ENCODE data around the gene BAZ2B. TPM values are rescaled to one million over a fixed set of nuclear protein-coding genes. Genes with fewer than 3 reads are reported as not detected.

Gene BAZ2B
- total and polyA plus RNA-seq, 4 donors: 43.3 to 174 (median 105) TPM

DNA sequence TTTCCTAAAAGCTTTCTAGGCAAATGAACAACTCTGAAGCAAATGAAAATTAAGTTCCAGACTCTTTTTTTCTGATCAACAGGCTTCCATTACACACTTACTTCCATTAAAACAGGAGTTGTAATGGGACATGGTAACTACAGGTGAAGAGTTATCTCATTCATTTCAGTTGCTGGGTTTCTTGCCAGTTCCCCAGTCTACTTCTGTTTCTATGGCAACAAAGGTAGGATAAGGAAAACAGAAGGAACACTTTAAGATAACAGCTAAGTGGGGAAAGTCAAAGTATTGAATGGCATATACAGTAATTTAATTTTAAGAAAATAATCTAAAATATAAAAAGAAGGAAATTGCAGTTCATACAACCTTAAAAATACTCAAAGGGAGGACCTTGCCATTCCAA is 25.1 kb downstream of the BAZ2B start:
- Histone ChIP-seq H3K9me3 (ENCODE audit: control insufficient read depth, insufficient read depth, low read length) (no peaks in the 10 kb centered on the region), H3K4me1 (ENCODE audit: control insufficient read depth, insufficient read depth, low read length) (no peaks in the 10 kb centered on the region), H3K27ac (ENCODE audit: low read depth, low read length) (no peak overlapping the region), H3K27me3 (ENCODE audit: control insufficient read depth, insufficient read depth, low read length) (no peaks in the 10 kb centered on the region), H3K4me3 (ENCODE audit: low read depth, low read length) (no peak overlapping the region), H3K36me3 (ENCODE audit: control insufficient read depth, insufficient read depth, low read length) (no peaks in the 10 kb centered on the region)
- DNase-seq (ENCODE audit: low read depth in 4 of 6, low spot score in 6 of 6): peak in 1 of 6 donors; percentile 42

- Histone ChIP-seq H3K27me3 (ENCODE audit: control insufficient read depth, insufficient read depth, low read length) (no peaks in the 10 kb centered on the region), H3K4me3 (ENCODE audit: low read depth, low read length) (no peak overlapping the region), H3K36me3 (ENCODE audit: control insufficient read depth, insufficient read depth, low read length) (no peaks in the 10 kb centered on the region), H3K27ac (ENCODE audit: low read depth, low read length) (no peak overlapping the region), H3K4me1 (ENCODE audit: control insufficient read depth, insufficient read depth, low read length) (no peaks in the 10 kb centered on the region), H3K9me3 (ENCODE audit: control insufficient read depth, insufficient read depth, low read length) (no peaks in the 10 kb centered on the region)
- no peak for DNase-seq (ENCODE audit: low read depth in 4 of 6, low spot score in 6 of 6)
- WGBS (ENCODE audit: insufficient coverage): no CpG with 5 or more reads among the region's 1 CpG
Observed at GRCh38 chr2:159589286-159589685, 27.1 kb downstream of the BAZ2B start.

DNA sequence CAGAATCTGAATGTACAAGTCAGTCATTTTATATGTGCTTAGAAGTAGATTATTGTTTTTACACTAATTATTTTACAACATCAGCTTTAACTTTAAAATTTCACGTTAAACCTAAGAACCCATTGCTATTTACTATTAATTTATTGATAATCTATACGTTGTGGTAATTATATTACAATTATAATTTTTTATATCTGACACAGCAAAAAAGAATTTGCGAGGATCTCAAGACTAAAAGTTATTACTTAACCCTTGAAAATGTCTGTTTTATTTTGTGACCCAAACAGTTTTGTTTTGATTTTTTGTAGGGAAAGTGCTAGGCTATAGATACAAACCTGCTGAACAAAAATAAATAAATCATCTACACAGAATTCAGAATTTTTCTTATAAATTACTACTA is 30.3 kb downstream of the BAZ2B start:
- Histone ChIP-seq H3K4me1 (ENCODE audit: control insufficient read depth, insufficient read depth, low read length) (no peaks in the 10 kb centered on the region), H3K27me3 (ENCODE audit: control insufficient read depth, insufficient read depth, low read length) (no peaks in the 10 kb centered on the region), H3K4me3 (ENCODE audit: low read depth, low read length) (no peak overlapping the region), H3K27ac (ENCODE audit: low read depth, low read length) (no peak overlapping the region), H3K36me3 (ENCODE audit: control insufficient read depth, insufficient read depth, low read length) (no peaks in the 10 kb centered on the region), H3K9me3 (ENCODE audit: control insufficient read depth, insufficient read depth, low read length) (no peaks in the 10 kb centered on the region)
- no peak for DNase-seq (ENCODE audit: low read depth in 4 of 6, low spot score in 6 of 6)
- no CpG with 5 or more reads among the region's 3 CpGs for WGBS (ENCODE audit: insufficient coverage)

- no peak overlapping the region for H3K4me3 ChIP-seq (ENCODE audit: low read depth, low read length)
Observed at GRCh38 chr2:159585622-159586021, 30.7 kb downstream of the BAZ2B start.

DNA sequence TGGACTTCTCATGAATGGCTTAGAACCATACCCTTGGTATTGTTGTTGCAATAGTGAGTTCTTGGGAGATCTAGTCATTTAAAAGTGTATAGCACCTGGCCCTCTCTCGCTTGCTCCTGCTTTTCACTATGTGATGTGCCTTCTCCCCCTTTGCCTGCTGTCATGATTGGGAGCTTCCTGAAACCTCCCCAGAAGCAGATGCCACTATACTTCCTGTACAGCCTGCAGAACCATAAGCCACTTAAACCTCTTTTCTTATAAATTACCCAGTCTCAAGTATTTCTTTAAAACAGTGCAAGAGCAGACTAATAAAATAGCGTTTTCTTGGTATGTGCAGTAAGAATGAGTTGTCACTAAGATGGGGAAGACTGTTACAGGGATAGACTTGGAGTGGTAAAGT is 31.6 kb downstream of the BAZ2B start:
- Histone ChIP-seq H3K36me3 (ENCODE audit: control insufficient read depth, insufficient read depth, low read length) (no peaks in the 10 kb centered on the region), H3K27ac (ENCODE audit: low read depth, low read length) (no peak overlapping the region), H3K9me3 (ENCODE audit: control insufficient read depth, insufficient read depth, low read length) (no peaks in the 10 kb centered on the region), H3K27me3 (ENCODE audit: control insufficient read depth, insufficient read depth, low read length) (no peaks in the 10 kb centered on the region), H3K4me3 (ENCODE audit: low read depth, low read length) (no peak overlapping the region), H3K4me1 (ENCODE audit: control insufficient read depth, insufficient read depth, low read length) (no peaks in the 10 kb centered on the region)
- no peak for DNase-seq (ENCODE audit: low read depth in 4 of 6, low spot score in 6 of 6)
- WGBS (ENCODE audit: insufficient coverage): 100% methylated on average over 2 of the region's 2 CpGs

More at GRCh38 chr2:159585622-159586021, 30.7 kb downstream of the BAZ2B start:
- DNase-seq (ENCODE audit: low read depth in 4 of 6, low spot score in 6 of 6): peak in 1 of 6 donors; percentile 9
- no peaks in the 10 kb centered on the region for H3K36me3 ChIP-seq (ENCODE audit: control insufficient read depth, insufficient read depth, low read length)
- H3K27me3 ChIP-seq (ENCODE audit: control insufficient read depth, insufficient read depth, low read length): no peaks in the 10 kb centered on the region
- no peak overlapping the region for H3K27ac ChIP-seq (ENCODE audit: low read depth, low read length)
- no peaks in the 10 kb centered on the region for H3K4me1 ChIP-seq (ENCODE audit: control insufficient read depth, insufficient read depth, low read length)
- no peaks in the 10 kb centered on the region for H3K9me3 ChIP-seq (ENCODE audit: control insufficient read depth, insufficient read depth, low read length)

DNA sequence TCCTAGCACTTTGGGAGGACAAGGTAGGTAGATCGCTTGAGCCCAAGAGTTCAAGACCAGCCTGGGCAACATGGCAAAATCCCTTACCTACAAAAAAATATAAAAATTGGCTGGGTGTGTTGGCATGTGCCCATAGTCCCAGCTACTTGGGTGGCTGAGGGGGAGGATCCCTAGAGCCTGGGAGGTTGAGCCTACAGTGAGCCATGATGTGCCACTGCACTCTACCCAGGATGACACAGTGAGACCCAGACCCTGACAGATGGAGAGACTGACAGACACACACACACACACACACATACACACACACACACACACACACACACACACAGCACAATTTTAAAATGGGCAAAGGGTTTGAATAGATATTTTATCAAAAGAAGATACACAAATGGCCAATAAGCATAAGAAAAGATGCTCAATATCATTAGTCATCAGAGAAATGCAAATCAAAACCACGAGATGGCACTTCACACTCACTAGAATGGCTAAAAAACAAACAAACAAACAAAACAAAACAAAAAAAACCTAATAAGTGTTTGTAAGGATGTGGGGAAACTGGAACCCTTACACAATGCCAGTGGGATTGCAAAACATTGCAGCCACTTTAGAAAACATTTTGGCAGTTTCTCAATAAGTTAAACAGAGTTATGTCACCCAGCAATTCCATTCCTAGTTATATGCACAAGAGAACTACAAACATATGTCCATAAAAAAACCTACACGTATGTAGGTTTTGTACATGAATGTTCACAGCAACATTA is 42.3 kb downstream of the BAZ2B start:
- H3K36me3 ChIP-seq (ENCODE audit: control insufficient read depth, insufficient read depth, low read length): no peaks in the 10 kb centered on the region
- H3K4me1 ChIP-seq (ENCODE audit: control insufficient read depth, insufficient read depth, low read length): no peaks in the 10 kb centered on the region
- DNase-seq (ENCODE audit: low read depth in 4 of 6, low spot score in 6 of 6): no peak
- H3K27me3 ChIP-seq (ENCODE audit: control insufficient read depth, insufficient read depth, low read length): no peaks in the 10 kb centered on the region
- H3K27ac ChIP-seq (ENCODE audit: low read depth, low read length): no peak overlapping the region
- H3K9me3 ChIP-seq (ENCODE audit: control insufficient read depth, insufficient read depth, low read length): peaks cover 3% of the 10 kb centered on the region
- H3K4me3 ChIP-seq (ENCODE audit: low read depth, low read length): no peak overlapping the region
- no CpG with 5 or more reads among the region's 3 CpGs for WGBS (ENCODE audit: insufficient coverage)

GRCh38 chr2:159573294-159573693 is 43.1 kb downstream of the BAZ2B start:
- no peaks in the 10 kb centered on the region for H3K4me1 ChIP-seq (ENCODE audit: control insufficient read depth, insufficient read depth, low read length)
- no peaks in the 10 kb centered on the region for H3K36me3 ChIP-seq (ENCODE audit: control insufficient read depth, insufficient read depth, low read length)
- DNase-seq (ENCODE audit: low read depth in 4 of 6, low spot score in 6 of 6): no peak
- no peak overlapping the region for H3K4me3 ChIP-seq (ENCODE audit: low read depth, low read length)
- H3K27ac ChIP-seq (ENCODE audit: low read depth, low read length): no peak overlapping the region
- H3K9me3 ChIP-seq (ENCODE audit: control insufficient read depth, insufficient read depth, low read length): peaks cover 3% of the 10 kb centered on the region
- WGBS (ENCODE audit: insufficient coverage): no CpG with 5 or more reads among the region's 4 CpGs
- no peaks in the 10 kb centered on the region for H3K27me3 ChIP-seq (ENCODE audit: control insufficient read depth, insufficient read depth, low read length)

- H3K36me3 ChIP-seq (ENCODE audit: control insufficient read depth, insufficient read depth, low read length): no peaks in the 10 kb centered on the region
- no peaks in the 10 kb centered on the region for H3K4me1 ChIP-seq (ENCODE audit: control insufficient read depth, insufficient read depth, low read length)
- H3K9me3 ChIP-seq (ENCODE audit: control insufficient read depth, insufficient read depth, low read length): peaks cover 3% of the 10 kb centered on the region
- no peaks in the 10 kb centered on the region for H3K27me3 ChIP-seq (ENCODE audit: control insufficient read depth, insufficient read depth, low read length)
- H3K27ac ChIP-seq (ENCODE audit: low read depth, low read length): no peak overlapping the region
- DNase-seq (ENCODE audit: low read depth in 4 of 6, low spot score in 6 of 6): no peak
- H3K4me3 ChIP-seq (ENCODE audit: low read depth, low read length): no peak overlapping the region
Observed at GRCh38 chr2:159572459-159572858, 43.9 kb downstream of the BAZ2B start.

DNA sequence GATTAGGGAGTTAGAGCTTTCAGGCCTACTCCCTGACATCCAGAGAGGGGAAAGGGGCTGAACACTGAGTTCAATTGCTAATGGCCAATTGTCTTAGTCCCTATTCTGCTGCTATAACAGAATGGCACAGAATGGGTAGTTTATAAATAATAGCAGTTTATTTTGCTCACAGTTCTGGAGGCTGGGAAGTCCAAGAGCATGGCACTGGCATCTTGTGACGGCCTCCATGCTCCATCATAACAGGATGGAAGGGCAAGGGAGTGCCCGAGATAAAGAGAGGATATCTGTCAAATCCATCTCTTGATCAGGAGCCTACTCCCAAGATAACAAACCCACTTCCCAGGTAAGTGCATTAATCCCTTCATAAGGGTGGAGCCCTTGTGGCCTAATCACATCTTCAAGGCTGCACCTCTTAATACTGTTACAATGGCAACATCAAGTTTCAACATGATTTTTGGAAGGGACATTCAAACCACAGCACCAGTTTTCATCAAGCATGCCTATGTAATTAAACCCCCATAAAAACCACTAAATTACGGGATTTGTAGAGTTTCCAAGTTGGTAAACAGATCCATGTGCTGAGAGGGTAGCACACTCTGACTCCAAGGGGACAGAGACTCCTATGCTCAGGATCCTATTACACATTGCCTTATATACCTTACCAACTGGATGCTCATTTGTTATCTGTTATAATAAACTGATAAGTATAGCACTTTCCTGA is 44.6 kb downstream of the BAZ2B start:
- no peak overlapping the region for H3K4me3 ChIP-seq (ENCODE audit: low read depth, low read length)
- H3K4me1 ChIP-seq (ENCODE audit: control insufficient read depth, insufficient read depth, low read length): no peaks in the 10 kb centered on the region
- no peaks in the 10 kb centered on the region for H3K27me3 ChIP-seq (ENCODE audit: control insufficient read depth, insufficient read depth, low read length)
- H3K27ac ChIP-seq (ENCODE audit: low read depth, low read length): no peak overlapping the region
- H3K9me3 ChIP-seq (ENCODE audit: control insufficient read depth, insufficient read depth, low read length): peaks cover 3% of the 10 kb centered on the region
- WGBS (ENCODE audit: insufficient coverage): no CpG with 5 or more reads among the region's 3 CpGs
- no peaks in the 10 kb centered on the region for H3K36me3 ChIP-seq (ENCODE audit: control insufficient read depth, insufficient read depth, low read length)
- DNase-seq (ENCODE audit: low read depth in 4 of 6, low spot score in 6 of 6): no peak

DNA sequence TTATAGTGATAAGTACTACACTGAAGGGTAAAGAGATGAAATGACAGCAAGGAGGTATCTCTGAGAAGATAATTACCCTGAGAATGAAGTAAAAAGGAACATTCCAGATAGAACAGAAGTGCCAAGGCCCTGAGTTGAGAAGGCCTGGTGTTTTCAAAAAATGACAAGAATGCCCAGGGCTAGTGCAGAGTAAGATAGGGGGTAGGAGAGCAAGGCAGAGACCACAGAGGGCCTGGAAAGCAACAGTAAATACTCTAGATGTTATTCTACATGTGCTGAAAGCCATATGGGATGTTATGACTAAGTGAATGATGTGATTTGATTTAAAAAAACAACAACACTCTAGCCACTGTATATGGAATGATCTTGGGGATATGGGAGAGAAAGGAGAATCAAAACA is 52.3 kb downstream of the BAZ2B start:
- no peak for DNase-seq (ENCODE audit: low read depth in 4 of 6, low spot score in 6 of 6)
- no peaks in the 10 kb centered on the region for H3K27me3 ChIP-seq (ENCODE audit: control insufficient read depth, insufficient read depth, low read length)

More for the DNA sequence above, 52.3 kb downstream of the BAZ2B start:
- Histone ChIP-seq H3K27ac (ENCODE audit: low read depth, low read length) (no peak overlapping the region), H3K36me3 (ENCODE audit: control insufficient read depth, insufficient read depth, low read length) (no peaks in the 10 kb centered on the region), H3K4me1 (ENCODE audit: control insufficient read depth, insufficient read depth, low read length) (no peaks in the 10 kb centered on the region), H3K4me3 (ENCODE audit: low read depth, low read length) (no peak overlapping the region), H3K9me3 (ENCODE audit: control insufficient read depth, insufficient read depth, low read length) (no peaks in the 10 kb centered on the region)
